GM12801 (cell line): ENCODE measurements around the gene FLNB.

Experiments used
- TF ChIP-seq, protein P1 (sequence below): IDR thresholded peaks from one replicate; pipeline ENCODE4 v1.5.1; 2011; ENCODE audit warnings: control low read depth; ENCODE audit not compliant: insufficient read length; ENCODE audit errors: extremely low read depth

FLNB gene

DNA sequence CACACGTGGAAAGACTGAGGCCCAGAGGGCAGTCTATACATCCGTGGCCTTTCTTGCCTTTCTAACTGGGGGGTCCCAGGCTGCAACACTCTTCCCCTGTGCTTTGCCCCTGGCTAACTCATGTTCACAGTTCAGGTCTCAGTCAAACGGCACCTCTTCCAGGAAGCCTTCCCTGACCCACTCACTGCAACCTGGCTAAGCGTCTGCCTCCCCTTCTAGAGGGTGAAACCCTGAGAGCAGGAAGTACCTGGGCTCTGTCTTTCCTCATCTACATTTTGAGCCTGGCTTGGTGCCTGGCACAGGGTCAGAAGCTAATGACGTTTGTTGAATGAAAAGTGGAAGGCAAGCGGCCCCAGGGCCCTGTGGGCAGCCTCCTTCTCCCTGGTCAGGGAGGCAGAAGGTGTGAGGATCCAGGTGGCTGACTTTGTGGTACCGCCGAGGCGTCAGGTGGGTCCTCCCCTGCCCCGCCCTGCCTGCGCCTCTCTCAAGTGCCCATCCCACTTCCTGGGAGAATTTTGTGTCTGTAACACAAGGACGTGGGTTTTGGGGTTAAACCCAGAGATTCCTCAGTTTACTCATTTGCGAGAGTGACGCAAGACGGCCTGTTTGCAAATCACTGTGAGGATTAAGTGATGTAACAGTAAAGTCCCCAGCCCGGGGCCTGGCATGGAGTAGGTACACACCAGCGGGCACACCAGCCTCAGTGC is 170.5 kb downstream of the FLNB start:
- TF ChIP-seq, protein P1, sequence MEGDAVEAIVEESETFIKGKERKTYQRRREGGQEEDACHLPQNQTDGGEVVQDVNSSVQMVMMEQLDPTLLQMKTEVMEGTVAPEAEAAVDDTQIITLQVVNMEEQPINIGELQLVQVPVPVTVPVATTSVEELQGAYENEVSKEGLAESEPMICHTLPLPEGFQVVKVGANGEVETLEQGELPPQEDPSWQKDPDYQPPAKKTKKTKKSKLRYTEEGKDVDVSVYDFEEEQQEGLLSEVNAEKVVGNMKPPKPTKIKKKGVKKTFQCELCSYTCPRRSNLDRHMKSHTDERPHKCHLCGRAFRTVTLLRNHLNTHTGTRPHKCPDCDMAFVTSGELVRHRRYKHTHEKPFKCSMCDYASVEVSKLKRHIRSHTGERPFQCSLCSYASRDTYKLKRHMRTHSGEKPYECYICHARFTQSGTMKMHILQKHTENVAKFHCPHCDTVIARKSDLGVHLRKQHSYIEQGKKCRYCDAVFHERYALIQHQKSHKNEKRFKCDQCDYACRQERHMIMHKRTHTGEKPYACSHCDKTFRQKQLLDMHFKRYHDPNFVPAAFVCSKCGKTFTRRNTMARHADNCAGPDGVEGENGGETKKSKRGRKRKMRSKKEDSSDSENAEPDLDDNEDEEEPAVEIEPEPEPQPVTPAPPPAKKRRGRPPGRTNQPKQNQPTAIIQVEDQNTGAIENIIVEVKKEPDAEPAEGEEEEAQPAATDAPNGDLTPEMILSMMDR = no peak

DNA sequence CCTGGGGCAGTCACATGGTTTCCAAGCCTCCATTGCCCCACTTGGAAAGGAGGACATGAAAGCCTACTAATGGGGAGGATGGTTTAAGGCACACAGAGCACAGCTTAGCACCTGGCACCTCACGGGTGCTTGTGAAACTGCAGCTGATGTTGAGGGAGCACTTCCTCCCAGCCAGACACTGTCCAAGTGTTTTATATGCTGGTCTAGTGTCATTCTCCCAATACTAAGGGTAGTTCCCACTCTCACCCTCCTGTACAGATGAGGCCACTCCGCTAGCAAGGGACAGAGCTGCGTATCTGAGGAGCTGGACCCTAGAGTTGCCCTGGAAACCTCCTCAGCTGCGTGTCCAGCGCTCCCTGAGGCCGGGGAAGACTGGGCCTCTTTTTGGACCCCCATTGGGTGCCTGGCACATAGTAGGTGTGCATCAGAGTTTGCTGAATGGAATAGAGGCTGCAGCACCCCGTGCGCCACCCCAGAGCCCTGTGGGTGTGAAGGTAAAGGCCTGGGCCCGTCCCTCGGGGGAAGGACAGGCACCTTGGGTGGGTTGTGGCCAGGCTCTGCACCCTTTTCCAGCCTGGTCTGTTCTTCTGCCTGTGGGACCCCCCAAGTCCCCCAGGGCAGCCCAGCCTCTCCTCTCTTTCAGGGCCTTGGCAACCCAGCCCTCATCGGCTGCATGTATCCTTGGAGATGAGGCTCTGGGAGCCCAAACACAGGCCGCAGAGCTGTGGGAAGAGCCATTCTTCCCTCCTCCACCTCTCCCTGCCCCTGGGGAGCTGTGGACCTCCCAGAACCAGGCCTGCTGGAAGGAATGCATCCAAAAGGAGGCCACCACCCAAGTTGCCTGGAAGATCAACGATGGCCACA is 171.2 kb downstream of the FLNB start:
- TF ChIP-seq, protein P1 = no peak

DNA sequence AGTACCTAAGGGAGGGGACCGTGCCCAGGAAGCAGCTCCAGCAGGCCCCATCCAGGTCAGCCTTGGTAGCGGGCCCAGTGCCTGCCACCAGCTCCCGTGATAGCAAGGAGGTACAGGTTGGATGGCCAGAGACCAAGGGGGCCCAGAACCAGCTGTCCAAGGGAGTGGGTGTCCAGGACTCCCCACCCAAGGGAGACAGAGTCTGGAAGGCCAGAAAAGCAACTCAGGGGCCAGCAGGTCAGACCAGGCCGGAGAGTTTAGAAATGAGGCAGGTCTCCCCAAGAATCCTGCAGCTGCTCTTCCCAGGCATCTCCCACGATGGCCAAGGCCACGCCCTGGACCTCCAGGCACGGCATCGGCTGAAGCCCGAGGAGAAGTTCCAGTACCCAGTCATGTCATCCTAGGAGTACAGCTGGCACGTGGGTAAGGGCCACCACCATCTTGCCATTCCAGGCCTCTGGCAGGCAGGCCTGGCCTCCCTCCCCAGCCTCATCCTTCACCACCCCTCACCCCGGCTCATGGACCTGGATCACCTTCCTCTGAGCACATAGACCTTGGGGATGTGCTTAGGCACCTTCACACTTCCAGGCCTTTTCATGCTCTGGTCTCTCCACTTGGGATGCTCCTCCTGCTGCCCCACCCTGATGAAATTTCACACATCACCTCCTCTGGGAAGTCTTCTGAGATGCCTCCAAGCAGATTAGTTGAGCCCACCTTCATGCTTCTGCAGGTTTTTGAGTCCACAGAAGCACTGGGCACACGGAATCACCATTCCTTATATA is 172.1 kb downstream of the FLNB start:
- TF ChIP-seq, protein P1 = no peak

DNA sequence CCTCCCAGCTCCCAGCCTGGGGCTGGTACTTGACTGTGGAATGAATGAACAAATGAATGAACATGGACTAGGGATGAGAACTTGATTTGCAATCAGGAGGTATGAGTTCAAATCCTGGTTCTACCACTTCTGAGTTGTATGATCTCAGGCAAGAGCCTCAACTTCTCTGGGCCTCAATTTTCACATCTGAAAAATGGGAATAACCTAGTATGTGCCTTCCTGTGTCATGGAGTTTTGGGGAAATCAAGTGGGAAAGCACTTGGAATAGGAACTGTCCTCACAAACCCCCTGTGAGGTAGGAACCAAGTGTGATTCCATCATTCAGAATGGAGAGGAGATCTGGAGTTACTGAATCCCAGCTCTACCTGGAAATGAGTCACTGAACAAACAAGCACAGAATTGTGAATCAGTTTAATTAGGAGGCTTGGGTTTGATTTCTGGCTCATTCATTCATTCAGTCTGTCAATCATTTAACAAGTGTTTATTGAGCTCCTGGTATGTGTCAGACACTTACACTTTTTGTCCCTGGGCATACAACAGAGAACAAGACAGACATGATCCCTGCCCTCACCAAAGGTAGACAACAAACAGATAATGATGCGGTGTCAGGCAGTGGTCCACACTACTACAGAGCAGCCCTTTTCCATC is 172.8 kb downstream of the FLNB start:
- TF ChIP-seq, protein P1 = no peak

DNA sequence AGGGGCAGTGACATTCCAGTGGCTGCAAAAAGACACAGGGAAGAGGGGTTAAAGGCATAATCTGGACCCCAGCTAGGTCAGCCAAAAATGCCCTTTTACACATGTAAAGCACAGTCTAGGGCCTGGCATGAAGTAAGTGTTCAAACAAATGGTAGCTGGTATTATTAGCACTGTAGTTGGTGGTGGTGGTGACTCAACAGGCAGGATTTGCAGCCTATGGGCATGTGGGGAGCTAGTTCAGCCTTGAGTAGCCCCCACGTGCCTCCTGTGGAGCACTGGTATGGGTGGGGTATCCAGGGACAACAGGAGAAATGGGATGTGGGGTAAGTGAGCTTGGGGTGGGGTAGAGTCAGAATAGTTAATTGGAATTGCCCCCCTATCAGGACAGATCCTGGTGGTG is 175.0 kb downstream of the FLNB start:
- TF ChIP-seq, protein P1 = no peak

DNA sequence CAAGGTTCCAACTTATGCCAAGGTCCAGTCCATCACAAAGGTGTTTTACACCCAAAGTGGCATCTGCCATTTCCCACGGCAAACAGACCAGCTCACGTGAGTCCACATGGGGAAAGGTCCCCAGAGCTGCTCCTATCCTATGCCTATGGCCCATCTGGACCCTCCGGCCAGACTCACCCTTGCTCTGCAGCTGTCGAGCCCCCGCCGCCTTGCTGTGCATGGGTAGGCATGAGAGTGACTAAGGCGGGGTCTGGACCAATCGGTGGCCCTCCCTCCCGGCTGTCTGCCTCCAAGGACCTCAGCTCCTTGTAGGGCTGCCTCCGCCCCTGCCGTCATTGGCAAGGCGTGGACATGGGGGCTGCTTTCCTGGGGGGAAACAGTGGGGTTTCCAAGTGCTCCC is 175.7 kb downstream of the FLNB start:
- TF ChIP-seq, protein P1 = no peak
